ENCODE data around the gene VENTX. TPM values are rescaled to one million over a fixed set of nuclear protein-coding genes. Genes with fewer than 3 reads are reported as not detected.

VENTX gene
- total and polyA plus RNA-seq, 7 experiments from 2014 or later: 0.85 to 5.7 TPM; not detected in 5

DNA sequence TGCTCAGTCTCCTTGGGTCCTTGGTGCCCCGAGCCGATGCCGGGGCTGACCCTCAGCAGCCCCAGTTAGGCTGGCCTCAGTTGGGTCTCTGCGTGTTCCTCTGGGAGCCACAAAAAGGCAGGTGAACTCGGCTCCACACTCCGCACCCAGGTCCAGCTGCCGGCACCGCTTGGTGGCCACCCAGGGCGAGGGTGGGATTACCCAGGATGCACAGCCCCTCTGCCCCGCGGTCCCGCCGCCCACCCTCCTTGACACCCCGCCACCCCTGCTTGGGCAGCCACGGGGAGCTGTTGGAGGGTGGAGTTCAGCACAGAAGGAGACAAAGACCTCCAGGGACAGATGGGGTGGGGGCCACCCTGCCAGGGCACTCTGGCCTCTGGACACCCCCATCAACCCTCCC lies 17.7 kb downstream of the VENTX start:
- Mint-ChIP-seq H3K27me3 (peaks cover 0 to 4% (median 0%) of the 10 kb centered on the region in 5 donors), H3K4me1 (peaks cover 21 to 38% (median 31%) of the 10 kb centered on the region in 7 donors), H3K27ac (peak overlapping the region in 2 of 9 donors; percentile 36 to 78), H3K4me3 (no peak overlapping the region), H3K9me3 (no peaks in the 10 kb centered on the region), H3K36me3 (no peaks in the 10 kb centered on the region)
- ChIA-PET CTCF (interaction anchor here (0.6 to 2.1 kb wide), 2 partner anchors 40 to 53 kb away, joined by 4 to 6 read pairs; no protein-coding TSS in a partner anchor), POLR2A (no interaction called here)
- Histone ChIP-seq H3K27ac (ENCODE audit: low read depth, low read length) (no peak overlapping the region), H3K36me3 (ENCODE audit: control insufficient read depth in 2 of 3, insufficient read depth in 3 of 3, low read length in 3 of 3) (no peaks in the 10 kb centered on the region), H3K4me1 (ENCODE audit: control insufficient read depth in 2 of 2, insufficient read depth in 2 of 2, low read length in 2 of 2) (peaks cover 31 to 36% of the 10 kb centered on the region in 2 donors), H3K9me3 (ENCODE audit: control insufficient read depth in 2 of 3, low read length in 3 of 3) (no peaks in the 10 kb centered on the region), H3K4me3 (ENCODE audit: low read length) (no peak overlapping the region), H3K27me3 (ENCODE audit: control insufficient read depth in 2 of 2, insufficient read depth in 2 of 2, low read length in 2 of 2) (no peaks in the 10 kb centered on the region)
- ATAC-seq (no peak), DNase-seq (no peak)
- intact Hi-C loops (cut with micrococcal nuclease): no loop called here

DNA sequence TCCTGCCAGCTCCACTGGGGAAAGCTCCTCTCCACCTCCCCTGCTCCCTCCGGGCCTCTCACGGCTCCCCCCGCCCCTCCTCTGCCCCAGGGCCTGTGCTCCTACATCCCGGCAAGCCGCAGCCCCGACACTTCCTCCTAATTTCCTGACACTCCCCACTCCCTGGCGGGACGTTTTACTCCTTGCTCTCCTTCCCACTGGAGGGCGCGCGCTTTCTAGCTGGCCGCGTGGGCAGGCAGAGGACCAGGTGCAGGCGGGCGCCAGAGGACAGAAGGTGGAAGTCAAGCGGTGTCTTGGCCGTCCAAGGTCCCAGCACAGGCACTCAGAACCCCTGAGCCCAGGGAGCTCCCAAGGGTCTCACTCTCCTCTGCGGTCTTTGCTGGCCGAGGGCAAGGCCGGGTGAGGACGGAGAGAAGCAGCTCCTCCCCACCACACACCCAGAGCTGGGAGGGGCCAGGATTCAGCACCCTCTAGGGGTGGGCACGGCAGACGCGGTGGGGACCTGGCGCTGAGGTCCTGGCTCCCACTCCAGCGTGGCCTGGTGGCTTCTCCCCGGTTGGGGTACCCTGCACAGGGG lies 19.9 kb downstream of the VENTX start:
- H3K9me3 Mint-ChIP-seq: no peaks in the 10 kb centered on the region
- Histone ChIP-seq H3K9me3 (ENCODE audit: control insufficient read depth in 2 of 3, low read length in 3 of 3) (no peaks in the 10 kb centered on the region), H3K4me3 (ENCODE audit: low read length) (no peak overlapping the region), H3K27me3 (ENCODE audit: control insufficient read depth in 2 of 2, insufficient read depth in 2 of 2, low read length in 2 of 2) (no peaks in the 10 kb centered on the region), H3K27ac (ENCODE audit: low read depth, low read length) (peak overlapping the region; percentile 80), H3K4me1 (ENCODE audit: control insufficient read depth in 2 of 2, insufficient read depth in 2 of 2, low read length in 2 of 2) (peaks cover 37 to 47% of the 10 kb centered on the region in 2 donors), H3K36me3 (ENCODE audit: control insufficient read depth in 2 of 3, insufficient read depth in 3 of 3, low read length in 3 of 3) (no peaks in the 10 kb centered on the region)
- POLR2A ChIA-PET: interaction anchor here (0.9 to 1.5 kb wide), 5 partner anchors 9 to 22 kb away, joined by 3 to 8 read pairs (median 3); no protein-coding TSS in a partner anchor
- CTCF ChIA-PET: interaction anchor here (2.1 to 4.5 kb wide), 2 partner anchors 18 to 50 kb away, joined by 6 to 34 read pairs; partner anchors contain the start of gene ADAM8
- H3K27me3 Mint-ChIP-seq: peaks cover 0 to 2% (median 0%) of the 10 kb centered on the region in 5 donors
- peak overlapping the region; percentile 74 to 94 (median 89) for H3K27ac Mint-ChIP-seq
- ATAC-seq (no peak), DNase-seq (peak in 2 of 9 donors; percentile 20 to 24)
- peak overlapping the region in 9 of 10 donors; percentile 51 to 81 (median 62) for H3K4me3 Mint-ChIP-seq
- intact Hi-C loops (cut with micrococcal nuclease): loop anchor here in 1 of 2 donors (1.0 kb wide), 1 partner anchor 50 kb away; no protein-coding TSS in a partner anchor
- H3K4me1 Mint-ChIP-seq: peaks cover 28 to 54% (median 40%) of the 10 kb centered on the region in 7 donors
- no peaks in the 10 kb centered on the region for H3K36me3 Mint-ChIP-seq

DNA sequence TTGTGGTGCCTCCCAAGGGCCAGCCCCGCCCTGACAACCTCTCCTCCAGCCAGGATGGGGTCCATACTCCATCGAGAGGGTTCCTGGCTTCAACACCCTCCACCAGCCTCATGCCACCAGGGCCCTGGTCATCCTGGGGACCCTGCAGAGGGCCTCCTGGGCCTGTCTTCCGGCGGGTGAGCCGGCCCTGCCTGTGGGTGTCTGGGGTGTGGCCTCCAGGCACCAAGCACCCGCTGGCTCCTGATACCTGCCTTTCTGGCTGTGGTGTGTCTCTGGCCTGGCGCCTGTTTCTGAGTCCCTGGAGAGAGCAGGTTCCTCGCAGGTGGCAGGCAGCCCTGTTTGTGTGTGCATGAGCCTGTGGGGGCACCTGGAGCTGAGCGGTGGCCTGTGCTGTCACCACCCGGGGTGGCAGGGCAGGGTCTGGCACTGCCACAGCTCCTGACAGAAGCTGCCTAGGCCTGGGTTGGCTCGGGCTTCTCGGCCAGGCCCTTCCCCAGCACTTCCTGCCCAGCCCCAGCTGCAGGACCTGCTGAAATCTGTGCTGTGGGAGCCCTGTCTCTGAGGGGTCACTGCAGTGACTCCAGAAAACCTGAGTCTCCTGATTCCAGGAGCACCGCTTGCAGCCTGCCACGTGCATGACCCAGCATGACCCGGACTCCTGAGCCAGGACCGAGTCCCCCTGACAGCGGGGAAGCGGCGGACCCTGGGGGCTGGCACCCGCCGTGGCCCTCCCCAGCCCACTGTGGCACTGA lies 20.6 kb downstream of the VENTX start:
- Histone ChIP-seq H3K27me3 (ENCODE audit: control insufficient read depth in 2 of 2, insufficient read depth in 2 of 2, low read length in 2 of 2) (no peaks in the 10 kb centered on the region), H3K4me3 (ENCODE audit: low read length) (no peak overlapping the region), H3K27ac (ENCODE audit: low read depth, low read length) (peak overlapping the region; percentile 80), H3K4me1 (ENCODE audit: control insufficient read depth in 2 of 2, insufficient read depth in 2 of 2, low read length in 2 of 2) (peaks cover 41 to 54% of the 10 kb centered on the region in 2 donors), H3K9me3 (ENCODE audit: control insufficient read depth in 2 of 3, low read length in 3 of 3) (no peaks in the 10 kb centered on the region), H3K36me3 (ENCODE audit: control insufficient read depth in 2 of 3, insufficient read depth in 3 of 3, low read length in 3 of 3) (no peaks in the 10 kb centered on the region)
- H3K27me3 Mint-ChIP-seq: peaks cover 0 to 2% (median 0%) of the 10 kb centered on the region in 5 donors
- peak overlapping the region in 7 of 10 donors; percentile 12 to 81 (median 61) for H3K4me3 Mint-ChIP-seq
- H3K27ac Mint-ChIP-seq: peak overlapping the region; percentile 44 to 94 (median 87)
- intact Hi-C loops (cut with micrococcal nuclease): no loop called here
- ATAC-seq (no peak), DNase-seq (peak in 6 of 9 donors; percentile 38 to 46 (median 42))
- peaks cover 0 to 4% (median 0%) of the 10 kb centered on the region in 5 donors for H3K36me3 Mint-ChIP-seq
- CTCF ChIA-PET: interaction anchor here (2.2 to 4.5 kb wide), 2 partner anchors 17 to 49 kb away, joined by 7 to 34 read pairs; partner anchors contain the start of gene ADAM8
- POLR2A ChIA-PET: interaction anchor here (0.9 to 1.5 kb wide), 3 partner anchors 17 to 79 kb away, joined by 3 to 8 read pairs (median 3); partner anchors contain the start of gene CALY
- no peaks in the 10 kb centered on the region for H3K9me3 Mint-ChIP-seq
- H3K4me1 Mint-ChIP-seq: peaks cover 31 to 61% (median 46%) of the 10 kb centered on the region in 7 donors

- Histone ChIP-seq H3K4me1 (ENCODE audit: control insufficient read depth in 2 of 2, insufficient read depth in 2 of 2, low read length in 2 of 2) (peaks cover 46 to 62% of the 10 kb centered on the region in 2 donors), H3K27me3 (ENCODE audit: control insufficient read depth in 2 of 2, insufficient read depth in 2 of 2, low read length in 2 of 2) (no peaks in the 10 kb centered on the region), H3K4me3 (ENCODE audit: low read length) (no peak overlapping the region), H3K36me3 (ENCODE audit: control insufficient read depth in 2 of 3, insufficient read depth in 3 of 3, low read length in 3 of 3) (no peaks in the 10 kb centered on the region), H3K27ac (ENCODE audit: low read depth, low read length) (peak overlapping the region; percentile 80), H3K9me3 (ENCODE audit: control insufficient read depth in 2 of 3, low read length in 3 of 3) (no peaks in the 10 kb centered on the region)
- H3K4me1 Mint-ChIP-seq: peaks cover 37 to 69% (median 52%) of the 10 kb centered on the region in 7 donors
- peak overlapping the region; percentile 68 to 87 (median 80) for H3K4me3 Mint-ChIP-seq
- H3K36me3 Mint-ChIP-seq: peaks cover 0 to 6% (median 0%) of the 10 kb centered on the region in 5 donors
- intact Hi-C loops (cut with micrococcal nuclease): loop anchor here in 1 of 2 donors (1.0 kb wide), 1 partner anchor 16 kb away; no protein-coding TSS in a partner anchor
- DNase-seq (peak in 8 of 9 donors; percentile 61 to 86 (median 70)), ATAC-seq (peak; percentile 62)
- ChIA-PET CTCF (interaction anchor here (2.2 to 4.5 kb wide), 2 partner anchors 16 to 48 kb away, joined by 7 to 34 read pairs; partner anchors contain the start of gene ADAM8), POLR2A (interaction anchor here (0.8 to 6.5 kb wide), 4 partner anchors 16 to 78 kb away, joined by 3 to 37 read pairs (median 6); partner anchors contain the start of genes ADAM8 and CALY)
- H3K27ac Mint-ChIP-seq: peak overlapping the region; percentile 92 to 99 (median 97)
- H3K9me3 Mint-ChIP-seq: no peaks in the 10 kb centered on the region
- H3K27me3 Mint-ChIP-seq: peaks cover 0 to 2% (median 0%) of the 10 kb centered on the region in 5 donors
These were observed 21.4 kb downstream of the VENTX start for GRCh38 chr10:133258818-133259601.

DNA sequence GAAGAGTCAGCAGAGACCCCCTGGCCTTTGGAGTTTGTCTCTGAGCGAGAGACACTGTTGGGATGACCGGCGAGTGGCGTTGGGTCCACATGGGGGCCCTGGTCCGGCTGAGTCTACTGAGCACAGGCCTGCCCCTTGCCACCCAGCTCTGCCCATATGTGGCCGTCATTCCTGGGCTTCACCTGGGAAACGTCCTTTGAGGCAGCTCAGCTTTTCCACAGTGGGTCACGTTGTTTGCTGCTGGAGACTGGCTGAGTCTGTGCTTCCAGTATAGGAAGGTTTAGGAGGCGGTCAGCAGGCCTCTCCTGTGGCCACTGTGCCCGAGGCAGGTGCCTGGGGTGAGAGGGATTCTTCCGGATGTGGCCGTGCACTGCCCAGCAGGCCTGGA lies 21.9 kb downstream of the VENTX start:
- Histone ChIP-seq H3K36me3 (ENCODE audit: control insufficient read depth in 2 of 3, insufficient read depth in 3 of 3, low read length in 3 of 3) (no peaks in the 10 kb centered on the region), H3K9me3 (ENCODE audit: control insufficient read depth in 2 of 3, low read length in 3 of 3) (no peaks in the 10 kb centered on the region), H3K27ac (ENCODE audit: low read depth, low read length) (peak overlapping the region; percentile 80), H3K27me3 (ENCODE audit: control insufficient read depth in 2 of 2, insufficient read depth in 2 of 2, low read length in 2 of 2) (no peaks in the 10 kb centered on the region), H3K4me3 (ENCODE audit: low read length) (no peak overlapping the region), H3K4me1 (ENCODE audit: control insufficient read depth in 2 of 2, insufficient read depth in 2 of 2, low read length in 2 of 2) (peaks cover 52 to 67% of the 10 kb centered on the region in 2 donors)
- Mint-ChIP-seq H3K36me3 (peaks cover 0 to 11% (median 0%) of the 10 kb centered on the region in 5 donors), H3K9me3 (no peaks in the 10 kb centered on the region), H3K27me3 (peaks cover 0 to 2% (median 0%) of the 10 kb centered on the region in 5 donors), H3K27ac (peak overlapping the region; percentile 92 to 99 (median 97)), H3K4me3 (peak overlapping the region; percentile 68 to 87 (median 80)), H3K4me1 (peaks cover 43 to 74% (median 58%) of the 10 kb centered on the region in 7 donors)
- intact Hi-C loops (cut with micrococcal nuclease): loop anchor here in 1 of 2 donors (1.0 kb wide), 1 partner anchor 16 kb away; no protein-coding TSS in a partner anchor
- ATAC-seq: no peak
- DNase-seq: no peak
- ChIA-PET POLR2A (interaction anchor here (0.6 to 6.5 kb wide), 4 partner anchors 15 to 77 kb away, joined by 3 to 37 read pairs (median 3); partner anchors contain the start of genes ADAM8 and CALY), CTCF (interaction anchor here (2.2 to 4.5 kb wide), 2 partner anchors 16 to 47 kb away, joined by 7 to 34 read pairs; partner anchors contain the start of gene ADAM8)
